Measurements from ENCODE around the gene RTN4R. TPM values are rescaled to one million over a fixed set of nuclear protein-coding genes. Genes with fewer than 3 reads are reported as not detected.
"Not testable (repeated sequence)": the region's sequence is repeated elsewhere in the genome, so short reads cannot be mapped to it uniquely, and the experiment has no call there.

RTN4R gene
- total RNA-seq, 1 donor from 2014 or later = 38.3 TPM

GRCh38 chr22:20286312-20286660, 18.2 kb upstream of the RTN4R start:
- DNase-seq; H3K4me1 Mint-ChIP-seq (ENCODE audit: low read depth, unreplicated experiment); H3K4me3 Mint-ChIP-seq (ENCODE audit: unreplicated experiment): not testable (repeated sequence)

GRCh38 chr22:20285473-20286311, 17.6 kb upstream of the RTN4R start:
- H3K4me3 Mint-ChIP-seq (ENCODE audit: unreplicated experiment); H3K9me3 Mint-ChIP-seq (ENCODE audit: unreplicated experiment); H3K4me1 Mint-ChIP-seq (ENCODE audit: low read depth, unreplicated experiment); H3K27me3 Mint-ChIP-seq (ENCODE audit: unreplicated experiment); H3K27ac Mint-ChIP-seq (ENCODE audit: unreplicated experiment); H3K36me3 Mint-ChIP-seq (ENCODE audit: unreplicated experiment): not testable (repeated sequence)
- peak; percentile 89 for DNase-seq
- TF ChIP-seq CTCF (IDR thresholded peaks at IDR 0.05; ENCODE audit: partially characterized antibody, unreplicated experiment) = peak; percentile 88

More at GRCh38 chr22:20286312-20286660, 18.2 kb upstream of the RTN4R start:
- H3K36me3 Mint-ChIP-seq (ENCODE audit: unreplicated experiment); H3K27me3 Mint-ChIP-seq (ENCODE audit: unreplicated experiment); H3K27ac Mint-ChIP-seq (ENCODE audit: unreplicated experiment); H3K9me3 Mint-ChIP-seq (ENCODE audit: unreplicated experiment): not testable (repeated sequence)

- no peak for TF ChIP-seq CTCF (IDR thresholded peaks at IDR 0.05; ENCODE audit: partially characterized antibody, unreplicated experiment)
- H3K27ac Mint-ChIP-seq (ENCODE audit: unreplicated experiment) = no peak overlapping the region
- H3K36me3 Mint-ChIP-seq (ENCODE audit: unreplicated experiment) = no peaks in the 10 kb centered on the region
- peaks cover under 1% of the 10 kb centered on the region for H3K27me3 Mint-ChIP-seq (ENCODE audit: unreplicated experiment)
- H3K4me1 Mint-ChIP-seq (ENCODE audit: low read depth, unreplicated experiment) = peaks cover 7% of the 10 kb centered on the region
- H3K9me3 Mint-ChIP-seq (ENCODE audit: unreplicated experiment) = peaks cover under 1% of the 10 kb centered on the region
- DNase-seq = no peak
- no peak overlapping the region for H3K4me3 Mint-ChIP-seq (ENCODE audit: unreplicated experiment)
These were observed 16.5 kb upstream of the RTN4R start for GRCh38 chr22:20284471-20285086.

- no peak for DNase-seq
- Mint-ChIP-seq H3K9me3 (ENCODE audit: unreplicated experiment) (peaks cover 2% of the 10 kb centered on the region), H3K27me3 (ENCODE audit: unreplicated experiment) (peaks cover 2% of the 10 kb centered on the region), H3K27ac (ENCODE audit: unreplicated experiment) (no peak overlapping the region), H3K4me1 (ENCODE audit: low read depth, unreplicated experiment) (peaks cover 5% of the 10 kb centered on the region), H3K4me3 (ENCODE audit: unreplicated experiment) (no peak overlapping the region), H3K36me3 (ENCODE audit: unreplicated experiment) (no peaks in the 10 kb centered on the region)
- no peak for TF ChIP-seq CTCF (IDR thresholded peaks at IDR 0.05; ENCODE audit: partially characterized antibody, unreplicated experiment)
These were observed 15.6 kb upstream of the RTN4R start for GRCh38 chr22:20283674-20284066.

GRCh38 chr22:20282901-20283673, 15.0 kb upstream of the RTN4R start:
- no peak for DNase-seq
- H3K27me3 Mint-ChIP-seq (ENCODE audit: unreplicated experiment) = peaks cover 2% of the 10 kb centered on the region
- no peak overlapping the region for H3K27ac Mint-ChIP-seq (ENCODE audit: unreplicated experiment)

More at GRCh38 chr22:20282901-20283673, 15.0 kb upstream of the RTN4R start:
- Mint-ChIP-seq H3K4me1 (ENCODE audit: low read depth, unreplicated experiment) (peaks cover 5% of the 10 kb centered on the region), H3K36me3 (ENCODE audit: unreplicated experiment) (no peaks in the 10 kb centered on the region), H3K4me3 (ENCODE audit: unreplicated experiment) (no peak overlapping the region), H3K9me3 (ENCODE audit: unreplicated experiment) (peaks cover 2% of the 10 kb centered on the region)
- no peak for TF ChIP-seq CTCF (IDR thresholded peaks at IDR 0.05; ENCODE audit: partially characterized antibody, unreplicated experiment)
